ENCODE measurements around the gene HTR1B. TPM values are rescaled to one million over a fixed set of nuclear protein-coding genes. Genes with fewer than 3 reads are reported as not detected.

The HTR1B gene
- total RNA-seq, 4 donors from 2014 or later: 0.36 TPM; not detected in 3

DNA sequence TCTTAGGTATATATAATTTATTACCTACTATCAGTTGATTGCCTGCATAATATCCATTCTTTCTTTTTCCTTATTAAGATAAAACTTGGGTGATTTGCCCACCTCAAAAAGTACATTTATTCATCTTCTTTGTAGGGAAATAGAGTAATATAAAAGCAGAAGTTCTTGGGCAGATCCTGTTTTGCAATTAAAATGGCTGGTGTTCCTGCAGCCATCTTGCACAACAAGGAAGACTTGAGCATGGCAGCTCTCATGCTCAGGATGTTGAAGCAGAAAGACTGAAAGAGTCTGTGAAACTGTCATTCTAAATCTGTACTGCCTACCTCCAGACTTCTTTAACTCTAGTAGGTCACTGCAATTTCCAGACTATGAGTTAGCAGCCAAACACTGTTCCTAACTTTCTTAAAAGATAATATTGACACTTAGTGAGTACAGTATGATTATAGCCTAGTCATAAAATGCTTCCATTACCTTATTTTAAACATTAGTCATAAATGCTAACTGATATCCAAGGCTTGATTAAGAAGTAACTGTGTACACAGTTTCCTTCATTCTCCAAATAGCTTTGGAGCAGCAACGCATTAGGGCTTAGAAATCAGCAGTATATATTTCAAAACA, 24.6 kb upstream of the HTR1B start:
- Histone ChIP-seq H3K4me3 (no peak overlapping the region), H3K4me1 (no peaks in the 10 kb centered on the region), H3K27me3 (no peaks in the 10 kb centered on the region), H3K27ac (no peak overlapping the region), H3K9me3 (no peaks in the 10 kb centered on the region), H3K36me3 (no peaks in the 10 kb centered on the region)
- no peak for DNase-seq (ENCODE audit: low spot score in 2 of 2)
- TF ChIP-seq POLR2A (IDR thresholded peaks at IDR 0.05) (no peak), EP300 (IDR thresholded peaks at IDR 0.05) (no peak), POLR2AphosphoS5 (IDR thresholded peaks at IDR 0.05) (no peak)
- TF ChIP-seq, protein P1, sequence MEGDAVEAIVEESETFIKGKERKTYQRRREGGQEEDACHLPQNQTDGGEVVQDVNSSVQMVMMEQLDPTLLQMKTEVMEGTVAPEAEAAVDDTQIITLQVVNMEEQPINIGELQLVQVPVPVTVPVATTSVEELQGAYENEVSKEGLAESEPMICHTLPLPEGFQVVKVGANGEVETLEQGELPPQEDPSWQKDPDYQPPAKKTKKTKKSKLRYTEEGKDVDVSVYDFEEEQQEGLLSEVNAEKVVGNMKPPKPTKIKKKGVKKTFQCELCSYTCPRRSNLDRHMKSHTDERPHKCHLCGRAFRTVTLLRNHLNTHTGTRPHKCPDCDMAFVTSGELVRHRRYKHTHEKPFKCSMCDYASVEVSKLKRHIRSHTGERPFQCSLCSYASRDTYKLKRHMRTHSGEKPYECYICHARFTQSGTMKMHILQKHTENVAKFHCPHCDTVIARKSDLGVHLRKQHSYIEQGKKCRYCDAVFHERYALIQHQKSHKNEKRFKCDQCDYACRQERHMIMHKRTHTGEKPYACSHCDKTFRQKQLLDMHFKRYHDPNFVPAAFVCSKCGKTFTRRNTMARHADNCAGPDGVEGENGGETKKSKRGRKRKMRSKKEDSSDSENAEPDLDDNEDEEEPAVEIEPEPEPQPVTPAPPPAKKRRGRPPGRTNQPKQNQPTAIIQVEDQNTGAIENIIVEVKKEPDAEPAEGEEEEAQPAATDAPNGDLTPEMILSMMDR (IDR thresholded peaks at IDR 0.05): no peak
- WGBS: 93% methylated on average over 1 of the region's 1 CpG

DNA sequence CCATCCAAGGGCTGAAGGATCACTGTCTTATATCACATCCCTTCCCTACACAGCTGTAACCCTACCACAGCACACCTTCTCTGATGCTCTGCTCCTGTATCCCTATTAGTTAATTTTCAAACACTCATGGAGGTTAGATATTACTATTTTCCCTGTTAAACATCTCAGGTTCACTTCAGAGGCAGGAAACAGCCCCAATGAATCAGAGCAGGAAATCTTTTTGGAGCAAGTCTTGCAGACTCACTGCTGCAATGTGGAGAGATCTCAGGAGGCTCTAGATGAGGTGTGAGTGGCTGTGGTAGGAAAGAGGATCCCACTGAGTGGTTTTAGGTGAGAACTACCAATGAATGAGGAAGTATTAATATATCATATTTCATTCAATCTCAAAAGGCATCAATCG, 19.7 kb upstream of the HTR1B start:
- H3K4me3 ChIP-seq: no peak overlapping the region
- WGBS: 73% methylated on average over 1 of the region's 1 CpG
- H3K27me3 ChIP-seq: no peaks in the 10 kb centered on the region
- DNase-seq (ENCODE audit: low spot score in 2 of 2): no peak
- H3K9me3 ChIP-seq: no peaks in the 10 kb centered on the region
- H3K36me3 ChIP-seq: no peaks in the 10 kb centered on the region
- H3K27ac ChIP-seq: no peak overlapping the region
- H3K4me1 ChIP-seq: no peaks in the 10 kb centered on the region
- TF ChIP-seq POLR2AphosphoS5 (IDR thresholded peaks at IDR 0.05): no peak
- TF ChIP-seq POLR2A (IDR thresholded peaks at IDR 0.05): no peak
- no peak for TF ChIP-seq EP300 (IDR thresholded peaks at IDR 0.05)
- TF ChIP-seq, protein P1 (IDR thresholded peaks at IDR 0.05): no peak

DNA sequence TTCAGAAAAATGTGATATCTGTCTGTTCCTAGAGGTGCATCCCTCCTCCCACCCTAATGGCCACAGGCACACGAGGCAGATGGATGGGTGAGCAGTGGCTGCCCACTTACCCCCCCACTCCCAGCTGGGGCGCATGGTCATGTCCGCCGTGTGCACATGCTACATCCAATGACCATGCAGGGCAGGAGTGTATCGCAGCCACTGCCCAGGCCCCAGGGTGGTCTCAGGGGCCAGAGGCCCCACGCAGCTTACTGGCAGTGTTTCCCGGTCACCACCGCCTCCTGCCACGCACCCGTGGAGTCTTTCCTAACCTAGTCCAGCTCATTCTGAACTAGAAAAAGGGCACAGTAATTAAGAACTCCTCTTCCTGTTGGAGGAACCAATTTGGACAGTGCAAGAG, 11.7 kb upstream of the HTR1B start:
- H3K36me3 ChIP-seq: no peaks in the 10 kb centered on the region
- H3K9me3 ChIP-seq: no peaks in the 10 kb centered on the region
- WGBS: 98% methylated on average over 6 of the region's 10 CpGs
- TF ChIP-seq EP300 (IDR thresholded peaks at IDR 0.05): no peak
- no peak for TF ChIP-seq POLR2AphosphoS5 (IDR thresholded peaks at IDR 0.05)
- TF ChIP-seq, protein P1 (IDR thresholded peaks at IDR 0.05): no peak
- no peak for TF ChIP-seq POLR2A (IDR thresholded peaks at IDR 0.05)
- DNase-seq (ENCODE audit: low spot score in 2 of 2): no peak
- H3K4me3 ChIP-seq: no peak overlapping the region
- H3K27me3 ChIP-seq: no peaks in the 10 kb centered on the region
- H3K27ac ChIP-seq: no peak overlapping the region
- H3K4me1 ChIP-seq: no peaks in the 10 kb centered on the region

DNA sequence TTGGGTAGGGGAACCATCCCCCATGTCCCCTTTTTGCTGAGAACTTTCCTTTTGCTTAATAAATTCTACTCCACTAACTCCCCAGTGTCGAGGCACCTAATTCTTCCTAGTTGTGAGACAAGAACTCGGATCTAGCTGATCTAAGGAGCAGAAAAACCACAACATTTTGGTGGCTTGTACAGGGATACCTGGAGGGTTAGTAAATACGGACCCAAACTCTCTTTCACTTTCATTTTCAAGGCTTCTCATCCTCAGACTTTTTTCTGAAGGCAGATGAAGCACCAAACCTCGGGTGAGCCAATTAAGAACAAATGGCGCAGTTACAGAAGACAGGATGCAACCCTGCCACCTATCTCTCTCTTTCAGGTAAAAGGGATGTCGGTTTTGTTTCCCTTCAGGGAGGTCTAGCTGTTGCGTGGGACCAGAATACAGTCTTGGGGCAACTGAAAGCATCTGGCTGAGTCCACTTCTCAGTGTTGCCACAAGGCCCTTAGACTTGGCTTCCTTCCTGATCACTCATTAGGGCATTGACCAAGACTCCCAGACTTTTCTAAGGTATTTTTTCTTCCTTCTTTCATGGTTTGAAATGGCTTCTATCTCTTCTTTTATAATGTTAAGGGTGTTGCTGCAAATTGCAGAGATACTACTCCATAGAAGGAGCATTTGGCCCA, 11.1 kb upstream of the HTR1B start:
- no peaks in the 10 kb centered on the region for H3K36me3 ChIP-seq
- no peaks in the 10 kb centered on the region for H3K4me1 ChIP-seq
- DNase-seq (ENCODE audit: low spot score in 2 of 2): no peak
- no peaks in the 10 kb centered on the region for H3K27me3 ChIP-seq
- H3K27ac ChIP-seq: no peak overlapping the region
- H3K4me3 ChIP-seq: no peak overlapping the region
- TF ChIP-seq, protein P1 (IDR thresholded peaks at IDR 0.05): no peak
- TF ChIP-seq POLR2AphosphoS5 (IDR thresholded peaks at IDR 0.05): no peak
- TF ChIP-seq EP300 (IDR thresholded peaks at IDR 0.05): no peak
- TF ChIP-seq POLR2A (IDR thresholded peaks at IDR 0.05): no peak
- WGBS: 81% methylated on average over 7 of the region's 7 CpGs
- H3K9me3 ChIP-seq: no peaks in the 10 kb centered on the region

DNA sequence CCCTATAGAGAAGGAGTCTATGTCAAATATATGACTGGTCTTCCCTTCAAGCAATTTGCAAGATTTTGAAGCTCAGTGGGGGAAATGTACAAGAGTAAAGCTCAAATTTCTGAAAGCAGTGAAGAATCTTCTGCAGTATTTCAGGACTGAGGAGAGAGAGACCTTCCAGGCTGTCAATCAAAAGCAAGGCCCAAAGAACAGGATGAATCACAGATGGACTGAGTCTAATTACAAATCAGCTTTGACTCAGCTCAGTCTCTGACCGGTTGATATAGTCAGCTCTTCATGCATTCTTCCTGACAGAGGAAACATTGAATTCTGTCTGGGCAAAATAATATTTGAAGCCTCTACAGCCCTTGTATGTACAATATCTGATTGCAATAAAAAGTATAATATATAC, 7.7 kb upstream of the HTR1B start:
- WGBS: 63% methylated on average over 1 of the region's 1 CpG
- TF ChIP-seq, protein P1 (IDR thresholded peaks at IDR 0.05): no peak
- TF ChIP-seq POLR2AphosphoS5 (IDR thresholded peaks at IDR 0.05) (no peak), POLR2A (IDR thresholded peaks at IDR 0.05) (no peak), EP300 (IDR thresholded peaks at IDR 0.05) (no peak)
- H3K4me3 ChIP-seq: no peak overlapping the region

More for the DNA sequence above, 7.7 kb upstream of the HTR1B start:
- Histone ChIP-seq H3K4me1 (peaks cover 12% of the 10 kb centered on the region), H3K27me3 (peaks cover 8% of the 10 kb centered on the region), H3K9me3 (no peaks in the 10 kb centered on the region), H3K27ac (no peak overlapping the region), H3K36me3 (no peaks in the 10 kb centered on the region)
- DNase-seq (ENCODE audit: low spot score in 2 of 2): no peak

Data from suprapubic skin (tissue), 4 donors.